Left kidney (tissue), 2 donors: Measurements from ENCODE around the gene WDR11. TPM values are rescaled to one million over a fixed set of nuclear protein-coding genes. Genes with fewer than 3 reads are reported as not detected.

ENCODE experiments used
- DNase-seq: peaks from one replicate; pipeline ENCODE4 v3.0.0-alpha.2; 2013
- polyA plus RNA-seq: library from polyadenylated mRNA; unstranded; fragments of 120-200 nt; gene quantifications from one replicate; pipeline ENCODE4 v1.2.1, GENCODE V29; 2013; ENCODE audit not compliant: insufficient read length

WDR11 gene
- polyA plus RNA-seq, 1 donor: 89.3 TPM

GRCh38 chr10:120941501-120941900 lies 90.3 kb downstream of the WDR11 start:
- no peak for DNase-seq

- peak; percentile 80 for DNase-seq
Observed at GRCh38 chr10:120942806-120943413, 91.7 kb downstream of the WDR11 start.

- DNase-seq: no peak
Observed at GRCh38 chr10:120943542-120943941, 92.4 kb downstream of the WDR11 start.

GRCh38 chr10:120944586-120945125 lies 93.5 kb downstream of the WDR11 start:
- DNase-seq: no peak

GRCh38 chr10:120945182-120945581 lies 94.0 kb downstream of the WDR11 start:
- no peak for DNase-seq

- DNase-seq: no peak
Observed at GRCh38 chr10:120945801-120946302, 94.7 kb downstream of the WDR11 start.

- no peak for DNase-seq
Observed at GRCh38 chr10:120946497-120946896, 95.3 kb downstream of the WDR11 start.

- peak; percentile 82 for DNase-seq
Observed at GRCh38 chr10:120948889-120949608, 97.9 kb downstream of the WDR11 start.

GRCh38 chr10:120949609-120950031 lies 98.5 kb downstream of the WDR11 start:
- DNase-seq: no peak

GRCh38 chr10:120950051-120950561 lies 98.9 kb downstream of the WDR11 start:
- DNase-seq: no peak

- no peak for DNase-seq
Observed at GRCh38 chr10:120951288-120951687, 100.1 kb downstream of the WDR11 start.

- DNase-seq: no peak
Observed at GRCh38 chr10:120953897-120954296, 102.7 kb downstream of the WDR11 start.
